Esophagus (tissue), 2 donors: ENCODE measurements around the gene FKBP2. TPM values are rescaled to one million over a fixed set of nuclear protein-coding genes. Genes with fewer than 3 reads are reported as not detected.
A peak's percentile ranks its signal among the peaks of the same experiment; 100 is the strongest.

ENCODE experiments used
- H3K27ac ChIP-seq, 2 donors: one replicate each; pipeline ENCODE4 v1.5.1; 2013; ENCODE audit warnings: low read depth in 2 of 2, mild to moderate bottlenecking in 2 of 2, inconsistent platforms in 1 of 2, low read length in 1 of 2, moderate library complexity in 1 of 2
- H3K27me3 ChIP-seq, 2 donors: one replicate each; pipeline ENCODE4 v1.6.1; 2013; ENCODE audit warnings: low read length in 2 of 2, control low read depth in 1 of 2, mild to moderate bottlenecking in 1 of 2; ENCODE audit not compliant: insufficient read depth in 2 of 2, control insufficient read depth in 1 of 2
- H3K36me3 ChIP-seq, 2 donors: one replicate each; pipeline ENCODE4 v1.6.1; 2013; ENCODE audit warnings: low read length in 1 of 2; ENCODE audit not compliant: control insufficient read depth in 2 of 2, insufficient read depth in 2 of 2
- H3K4me1 ChIP-seq, 2 donors: one replicate each; pipeline ENCODE4 v1.6.1; 2013; ENCODE audit warnings: low read length in 1 of 2; ENCODE audit not compliant: control insufficient read depth in 2 of 2, insufficient read depth in 2 of 2
- H3K4me3 ChIP-seq, 2 donors: one replicate each; pipeline ENCODE4 v1.5.1; 2013; ENCODE audit warnings: low read length in 2 of 2, mild to moderate bottlenecking in 2 of 2, low read depth in 1 of 2, moderate library complexity in 1 of 2
- H3K9me3 ChIP-seq, 2 donors: one replicate each; pipeline ENCODE4 v1.6.1; 2013; ENCODE audit warnings: mild to moderate bottlenecking in 2 of 2, low read depth in 1 of 2, low read length in 1 of 2, moderate library complexity in 1 of 2; ENCODE audit not compliant: control insufficient read depth in 2 of 2, insufficient read depth in 1 of 2
- WGBS, 2 donors: extraction: QIAGEN DNeasy Blood & Tissue Kit; methylation state at CpG; one replicate each; pipeline ENCODE4 v1.1.7; 2013; 5-methylcytosine and 5-hydroxymethylcytosine counted together
- polyA plus RNA-seq, 2 donors: library from polyadenylated mRNA; stranded (reverse); fragments of 200-250 nt; gene quantifications; one replicate each; pipeline ENCODE4 v1.2.3, GENCODE V29; 2013
- donor health status: healthy with polysubstance abuse.
- donor health status: Bipolar disorder and iron deficiency.

The FKBP2 gene
- polyA plus RNA-seq, 2 donors: 119 to 202 TPM

DNA sequence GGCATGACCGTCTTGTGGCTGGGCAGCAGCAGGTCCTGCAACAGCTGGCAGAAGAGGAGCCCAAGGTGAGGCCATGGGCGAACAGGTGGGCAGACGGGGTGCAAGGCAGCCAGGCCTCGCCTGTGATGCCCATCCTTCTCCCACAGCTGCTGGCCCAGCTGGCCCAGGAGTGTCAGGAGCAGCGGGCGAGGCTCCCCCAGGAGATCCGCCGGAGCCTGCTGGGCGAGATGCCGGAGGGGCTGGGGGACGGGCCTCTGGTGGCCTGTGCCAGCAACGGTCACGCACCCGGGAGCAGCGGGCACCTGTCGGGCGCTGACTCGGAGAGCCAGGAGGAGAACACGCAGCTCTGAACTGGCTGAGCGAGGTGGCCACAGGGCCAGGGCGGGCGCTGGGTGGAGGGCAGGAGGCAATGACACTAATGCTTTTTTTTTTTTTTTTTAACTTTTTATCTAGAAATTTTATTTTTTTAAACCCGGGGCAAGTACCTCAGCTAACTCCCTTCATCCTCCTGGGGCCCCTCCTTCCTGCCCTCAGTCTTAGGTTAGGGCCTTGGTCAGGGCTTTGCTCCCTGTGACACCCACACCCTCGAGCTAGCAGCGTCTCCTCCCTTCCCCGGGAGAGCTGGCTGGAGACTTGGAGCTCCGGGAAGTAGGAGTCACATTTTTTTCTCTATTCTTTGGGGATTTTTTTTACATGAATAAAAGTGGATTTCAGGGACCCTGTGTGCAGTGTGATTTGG lies 26.5 kb downstream of the FKBP2 start:
- H3K9me3 ChIP-seq: no peaks in the 10 kb centered on the region
- peaks cover 4 to 20% of the 10 kb centered on the region in 2 donors for H3K4me1 ChIP-seq
- no peaks in the 10 kb centered on the region for H3K27me3 ChIP-seq
- peaks cover 5 to 39% of the 10 kb centered on the region in 2 donors for H3K36me3 ChIP-seq
- no peak overlapping the region for H3K4me3 ChIP-seq
- WGBS, 2 donors: 45 to 61% methylated on average over 27 of the region's 27 CpGs
- peak overlapping the region; percentile 96 for H3K27ac ChIP-seq

- H3K36me3 ChIP-seq: peaks cover 5 to 30% of the 10 kb centered on the region in 2 donors
- 34 to 37% methylated on average over 23 of the region's 23 CpGs for WGBS, 2 donors
- no peaks in the 10 kb centered on the region for H3K27me3 ChIP-seq
- peak overlapping the region; percentile 96 for H3K27ac ChIP-seq
- H3K4me3 ChIP-seq: peak overlapping the region; percentile 57 to 58
- H3K4me1 ChIP-seq: peaks cover 4 to 20% of the 10 kb centered on the region in 2 donors
- no peaks in the 10 kb centered on the region for H3K9me3 ChIP-seq
Measured at GRCh38 chr11:64268025-64268892, 27.4 kb downstream of the FKBP2 start.

DNA sequence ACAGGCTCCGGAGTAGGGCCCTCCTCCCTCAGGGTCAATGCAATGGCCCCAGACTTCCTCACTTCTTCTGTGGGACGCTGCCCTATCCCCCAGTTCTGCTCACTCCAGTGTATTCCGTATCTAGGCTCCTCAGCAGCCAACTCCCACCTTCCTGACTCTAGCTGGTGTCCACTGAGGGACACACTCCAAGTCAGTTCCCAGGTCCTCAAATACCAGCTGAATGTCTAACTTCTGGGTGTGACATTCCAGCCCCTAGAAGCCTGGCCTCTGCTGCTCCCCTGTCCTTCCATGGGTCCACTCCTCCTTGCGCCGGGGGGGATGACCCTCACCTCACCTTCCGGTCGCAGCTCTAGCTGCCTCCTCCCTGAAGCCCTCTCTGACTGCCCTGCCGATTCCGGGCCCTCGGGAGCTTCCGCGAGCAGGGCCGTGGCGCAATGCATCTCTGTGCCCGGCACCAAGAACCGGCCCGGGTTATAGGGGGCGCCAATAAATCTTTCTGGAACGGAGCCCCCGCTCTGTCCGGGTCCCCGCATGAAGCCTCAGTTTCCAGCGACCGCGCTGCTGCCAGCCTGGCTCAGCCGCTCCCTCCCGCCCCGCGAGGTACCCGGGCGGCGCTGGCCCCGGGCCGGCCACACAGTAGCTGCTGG lies 28.1 kb downstream of the FKBP2 start:
- H3K4me1 ChIP-seq: peaks cover 4 to 20% of the 10 kb centered on the region in 2 donors
- WGBS, 2 donors: 1 to 2% methylated on average over 33 to 34 of the region's 34 CpGs
- H3K36me3 ChIP-seq: peaks cover 5 to 22% of the 10 kb centered on the region in 2 donors
- no peaks in the 10 kb centered on the region for H3K27me3 ChIP-seq
- H3K27ac ChIP-seq: peak overlapping the region; percentile 96
- H3K9me3 ChIP-seq: no peaks in the 10 kb centered on the region
- peak overlapping the region; percentile 57 to 58 for H3K4me3 ChIP-seq

- H3K4me1 ChIP-seq: peaks cover 4 to 20% of the 10 kb centered on the region in 2 donors
- H3K36me3 ChIP-seq: peaks cover 0 to 20% of the 10 kb centered on the region in 2 donors
- 0% methylated on average over 52 to 58 of the region's 58 CpGs for WGBS, 2 donors
- peak overlapping the region; percentile 57 to 58 for H3K4me3 ChIP-seq
- H3K27me3 ChIP-seq: no peaks in the 10 kb centered on the region
- H3K27ac ChIP-seq: peak overlapping the region; percentile 96
- H3K9me3 ChIP-seq: no peaks in the 10 kb centered on the region
Measured at GRCh38 chr11:64269540-64270220, 28.8 kb downstream of the FKBP2 start.

GRCh38 chr11:64275031-64275800 lies 34.3 kb downstream of the FKBP2 start:
- peaks cover 0 to 9% of the 10 kb centered on the region in 2 donors for H3K4me1 ChIP-seq
- 90 to 91% methylated on average over 15 of the region's 15 CpGs for WGBS, 2 donors
- peak overlapping the region; percentile 48 to 85 for H3K27ac ChIP-seq
- H3K36me3 ChIP-seq: peaks cover 0 to 13% of the 10 kb centered on the region in 2 donors
- H3K27me3 ChIP-seq: no peaks in the 10 kb centered on the region
- H3K4me3 ChIP-seq: no peak overlapping the region
- H3K9me3 ChIP-seq: no peaks in the 10 kb centered on the region

DNA sequence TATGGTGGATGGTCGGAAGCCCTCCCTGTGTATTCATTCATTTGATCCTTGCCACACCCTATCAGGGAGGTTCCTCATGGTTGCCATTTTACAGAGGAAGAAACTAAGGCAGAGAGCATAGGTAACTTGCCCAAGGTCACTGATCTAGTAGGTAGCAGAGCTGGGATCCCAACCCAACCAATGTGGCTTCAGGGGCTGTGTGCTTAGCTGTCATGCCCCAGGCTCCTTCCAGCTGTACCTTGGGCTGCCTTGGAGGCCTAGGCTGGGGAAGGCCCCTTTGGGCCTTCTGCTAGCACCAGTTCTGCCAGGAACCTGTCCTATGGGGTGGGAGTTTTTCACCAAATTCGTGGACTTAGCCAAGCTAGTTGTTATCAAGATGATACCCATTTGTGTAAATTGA lies 34.9 kb downstream of the FKBP2 start:
- Histone ChIP-seq H3K27ac (peak overlapping the region; percentile 48 to 85), H3K27me3 (no peaks in the 10 kb centered on the region), H3K9me3 (no peaks in the 10 kb centered on the region), H3K4me1 (peaks cover 0 to 9% of the 10 kb centered on the region in 2 donors), H3K4me3 (no peak overlapping the region), H3K36me3 (peaks cover 0 to 13% of the 10 kb centered on the region in 2 donors)
- WGBS, 2 donors: 66 to 80% methylated on average over 2 of the region's 2 CpGs

GRCh38 chr11:64276653-64277431 lies 35.9 kb downstream of the FKBP2 start:
- H3K9me3 ChIP-seq: no peaks in the 10 kb centered on the region
- WGBS, 2 donors: 58 to 68% methylated on average over 17 of the region's 17 CpGs
- H3K4me1 ChIP-seq: peaks cover 0 to 9% of the 10 kb centered on the region in 2 donors
- H3K36me3 ChIP-seq: peaks cover 0 to 14% of the 10 kb centered on the region in 2 donors
- H3K4me3 ChIP-seq: no peak overlapping the region
- H3K27me3 ChIP-seq: no peaks in the 10 kb centered on the region
- peak overlapping the region; percentile 50 to 52 for H3K27ac ChIP-seq

- Histone ChIP-seq H3K27me3 (no peaks in the 10 kb centered on the region), H3K27ac (no peak overlapping the region), H3K36me3 (peaks cover 0 to 17% of the 10 kb centered on the region in 2 donors), H3K4me3 (no peak overlapping the region), H3K9me3 (no peaks in the 10 kb centered on the region), H3K4me1 (peaks cover 0 to 17% of the 10 kb centered on the region in 2 donors)
- 85 to 88% methylated on average over 8 of the region's 8 CpGs for WGBS, 2 donors
Measured at GRCh38 chr11:64278576-64279190, 37.8 kb downstream of the FKBP2 start.
